Stimulated activated CD4-positive, alpha-beta T cell treated with anti-CD3 and anti-CD28 coated beads, TNF-alpha, amount 100 ng/mL, for 48 hours (primary cell): ENCODE results near the gene MGAT3.

Experiments used
- DNase-seq, 3 donors: peaks; one replicate each; pipeline ENCODE4 v3.0.0-alpha.2; 2020; ENCODE audit warnings: low read depth in 3 of 3

Gene MGAT3

GRCh38 chr22:39471381-39472141, 14.7 kb downstream of the MGAT3 start:
- no peak for DNase-seq

GRCh38 chr22:39472570-39473556, 16.1 kb downstream of the MGAT3 start:
- no peak for DNase-seq

- no peak for DNase-seq
These were observed 17.0 kb downstream of the MGAT3 start for GRCh38 chr22:39473851-39474250.

DNA sequence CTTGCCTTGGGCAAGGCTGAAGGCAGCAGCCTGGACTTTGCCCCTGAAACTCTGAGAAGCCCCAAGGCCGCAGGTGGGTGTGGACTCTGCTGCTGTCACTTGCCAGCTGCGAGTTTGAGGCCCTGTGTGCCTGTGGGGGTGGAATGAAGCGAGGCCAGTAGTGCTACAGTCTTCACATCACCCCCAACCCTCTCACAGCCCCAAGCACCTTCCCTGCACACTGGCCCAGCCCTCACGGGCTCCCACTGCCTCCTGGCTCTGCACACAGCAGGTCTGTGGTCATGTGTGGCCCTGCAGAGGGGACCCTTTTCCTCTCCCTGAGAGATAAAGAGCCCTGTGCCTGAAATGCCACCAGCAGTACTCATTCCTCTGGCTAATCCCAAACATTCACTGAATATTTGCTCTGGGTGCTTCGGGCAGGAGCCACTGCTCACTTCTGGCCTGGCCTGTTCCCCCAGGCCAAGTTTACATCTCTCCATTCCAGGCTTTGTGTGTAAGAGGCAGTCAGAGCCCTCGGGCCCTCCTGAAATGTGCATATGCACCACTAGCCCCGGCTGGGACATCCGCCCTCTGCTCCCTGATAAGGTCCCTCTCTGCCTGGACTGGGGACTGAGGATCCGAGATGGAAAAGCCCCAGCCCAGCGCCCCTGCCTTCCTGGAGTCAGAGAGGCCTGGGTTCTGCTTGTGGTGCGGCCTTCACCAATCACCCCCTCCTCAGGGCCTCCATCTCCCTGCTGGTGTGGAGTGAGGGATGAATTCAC, 17.7 kb downstream of the MGAT3 start:
- no peak for DNase-seq

DNA sequence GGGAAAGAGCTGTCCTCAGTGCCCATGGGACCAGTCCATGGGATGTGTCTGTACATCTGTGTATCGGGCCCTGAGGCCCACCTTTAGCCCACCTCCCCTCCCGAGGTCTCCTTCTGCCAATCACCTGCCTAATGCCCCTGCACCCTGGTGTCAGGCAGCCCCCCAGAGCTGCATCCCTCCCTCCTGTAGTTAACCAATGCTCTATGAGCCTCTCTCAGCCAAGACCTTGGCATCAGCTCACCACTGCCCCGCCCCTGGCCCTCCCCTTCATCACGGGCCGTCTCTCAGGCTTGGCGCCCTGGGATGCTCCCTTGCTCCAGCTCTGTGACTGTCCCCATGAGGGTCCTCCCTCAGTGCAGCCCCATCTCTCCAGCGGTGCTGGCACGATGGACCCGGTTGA, 18.5 kb downstream of the MGAT3 start:
- no peak for DNase-seq

GRCh38 chr22:39475902-39476301, 19.1 kb downstream of the MGAT3 start:
- no peak for DNase-seq

DNA sequence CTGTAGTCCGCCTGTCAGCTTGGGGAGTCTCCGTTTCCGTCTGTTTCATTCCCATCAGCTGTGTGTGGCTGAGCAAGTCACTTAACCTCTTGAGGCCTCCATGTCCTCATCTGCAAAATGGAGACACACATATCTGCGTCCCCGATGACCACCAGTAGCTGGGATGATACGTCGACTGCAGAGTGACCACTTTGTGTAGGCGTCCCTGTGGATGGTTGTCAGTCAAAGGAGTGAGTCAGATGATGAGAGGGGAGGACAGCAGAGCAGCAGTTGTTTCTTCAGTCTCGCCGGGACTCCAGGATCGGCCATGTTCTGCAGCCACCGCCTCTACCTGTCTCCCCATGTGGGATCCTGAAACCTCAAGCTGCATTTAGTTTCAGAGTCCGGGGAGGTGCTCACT, 19.9 kb downstream of the MGAT3 start:
- DNase-seq = no peak

DNA sequence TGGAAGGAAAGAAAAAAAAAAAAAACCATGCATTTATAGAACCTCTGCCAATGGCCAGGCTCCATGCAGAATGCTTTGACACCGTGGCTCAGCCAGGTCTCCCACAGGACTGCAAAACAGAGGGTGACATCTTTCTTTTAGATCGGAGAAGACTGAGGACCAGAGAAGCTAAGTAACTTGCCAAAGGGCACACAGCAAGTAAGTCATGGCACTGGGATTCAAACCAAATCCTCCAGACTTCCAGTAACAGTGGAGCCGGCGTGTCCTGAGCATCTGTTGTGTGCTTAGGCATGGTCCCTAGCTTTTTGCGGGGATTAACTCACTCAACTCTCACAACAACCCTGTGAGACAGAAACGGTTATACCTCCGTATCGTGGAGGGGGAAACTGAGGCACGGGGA, 20.7 kb downstream of the MGAT3 start:
- no peak for DNase-seq

- no peak for DNase-seq
These were observed 21.6 kb downstream of the MGAT3 start for GRCh38 chr22:39478441-39478850.

DNA sequence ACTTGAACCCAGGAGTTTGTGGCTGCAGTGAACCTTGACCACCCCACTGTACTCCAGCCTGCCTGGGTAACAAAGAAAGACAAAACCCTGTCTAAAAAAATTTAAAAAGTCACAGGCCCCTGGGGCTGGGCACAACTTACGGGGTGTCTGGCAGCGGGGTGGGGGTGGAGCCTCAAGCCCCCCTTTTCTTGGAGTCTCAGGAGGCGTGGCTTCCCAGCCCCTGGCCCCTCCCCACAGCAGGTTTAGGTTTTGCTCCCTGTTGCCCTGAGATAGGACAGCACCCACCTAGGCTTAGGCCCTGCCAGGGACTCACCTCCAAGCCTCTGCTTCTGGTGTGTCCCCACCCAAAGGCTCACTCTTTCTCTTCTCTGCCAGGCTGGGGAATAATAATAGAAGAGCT, 22.4 kb downstream of the MGAT3 start:
- DNase-seq = no peak

- DNase-seq = no peak
These were observed 23.7 kb downstream of the MGAT3 start for GRCh38 chr22:39480557-39480956.

- DNase-seq = no peak
These were observed 24.2 kb downstream of the MGAT3 start for GRCh38 chr22:39481054-39481453.

- DNase-seq = no peak
These were observed 24.8 kb downstream of the MGAT3 start for GRCh38 chr22:39481595-39481994.

DNA sequence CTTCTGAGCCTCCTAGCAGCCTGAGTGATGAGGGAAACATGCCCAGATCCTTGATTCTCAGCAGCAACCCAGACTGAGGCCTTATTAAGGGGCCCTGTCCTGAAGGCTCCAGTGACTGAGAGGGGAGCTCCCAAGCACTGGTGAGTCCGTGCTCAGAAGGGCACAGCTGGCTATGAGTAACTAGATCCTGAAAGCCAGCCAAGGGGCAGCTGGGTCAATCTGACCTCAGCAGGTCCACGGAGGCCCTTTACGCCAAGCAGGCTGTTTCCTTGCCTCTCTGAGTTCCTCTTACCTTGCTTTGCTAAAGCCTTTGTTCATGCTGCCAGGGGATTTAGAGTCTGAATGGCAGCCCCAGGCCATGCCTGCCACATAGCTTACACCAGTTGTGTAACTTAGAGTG, 26.0 kb downstream of the MGAT3 start:
- no peak for DNase-seq

GRCh38 chr22:39486951-39487825, 30.4 kb downstream of the MGAT3 start:
- no peak for DNase-seq

DNA sequence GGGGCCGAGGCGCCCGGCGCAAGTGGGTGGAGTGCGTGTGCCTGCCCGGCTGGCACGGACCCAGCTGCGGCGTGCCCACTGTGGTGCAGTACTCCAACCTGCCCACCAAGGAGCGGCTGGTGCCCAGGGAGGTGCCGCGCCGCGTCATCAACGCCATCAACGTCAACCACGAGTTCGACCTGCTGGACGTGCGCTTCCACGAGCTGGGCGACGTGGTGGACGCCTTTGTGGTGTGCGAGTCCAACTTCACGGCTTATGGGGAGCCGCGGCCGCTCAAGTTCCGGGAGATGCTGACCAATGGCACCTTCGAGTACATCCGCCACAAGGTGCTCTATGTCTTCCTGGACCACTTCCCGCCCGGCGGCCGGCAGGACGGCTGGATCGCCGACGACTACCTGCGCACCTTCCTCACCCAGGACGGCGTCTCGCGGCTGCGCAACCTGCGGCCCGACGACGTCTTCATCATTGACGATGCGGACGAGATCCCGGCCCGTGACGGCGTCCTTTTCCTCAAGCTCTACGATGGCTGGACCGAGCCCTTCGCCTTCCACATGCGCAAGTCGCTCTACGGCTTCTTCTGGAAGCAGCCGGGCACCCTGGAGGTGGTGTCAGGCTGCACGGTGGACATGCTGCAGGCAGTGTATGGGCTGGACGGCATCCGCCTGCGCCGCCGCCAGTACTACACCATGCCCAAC, 31.2 kb downstream of the MGAT3 start:
- DNase-seq = no peak

DNA sequence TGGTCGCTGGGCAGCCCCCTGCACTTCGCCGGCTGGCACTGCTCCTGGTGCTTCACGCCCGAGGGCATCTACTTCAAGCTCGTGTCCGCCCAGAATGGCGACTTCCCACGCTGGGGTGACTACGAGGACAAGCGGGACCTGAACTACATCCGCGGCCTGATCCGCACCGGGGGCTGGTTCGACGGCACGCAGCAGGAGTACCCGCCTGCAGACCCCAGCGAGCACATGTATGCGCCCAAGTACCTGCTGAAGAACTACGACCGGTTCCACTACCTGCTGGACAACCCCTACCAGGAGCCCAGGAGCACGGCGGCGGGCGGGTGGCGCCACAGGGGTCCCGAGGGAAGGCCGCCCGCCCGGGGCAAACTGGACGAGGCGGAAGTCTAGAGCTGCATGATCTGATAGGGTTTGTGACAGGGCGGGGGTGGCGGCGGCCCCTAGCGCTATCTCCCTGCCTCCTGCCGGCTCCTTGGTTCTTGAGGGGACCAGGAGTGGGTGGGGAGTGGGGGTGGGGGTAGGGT, 31.8 kb downstream of the MGAT3 start:
- no peak for DNase-seq

DNA sequence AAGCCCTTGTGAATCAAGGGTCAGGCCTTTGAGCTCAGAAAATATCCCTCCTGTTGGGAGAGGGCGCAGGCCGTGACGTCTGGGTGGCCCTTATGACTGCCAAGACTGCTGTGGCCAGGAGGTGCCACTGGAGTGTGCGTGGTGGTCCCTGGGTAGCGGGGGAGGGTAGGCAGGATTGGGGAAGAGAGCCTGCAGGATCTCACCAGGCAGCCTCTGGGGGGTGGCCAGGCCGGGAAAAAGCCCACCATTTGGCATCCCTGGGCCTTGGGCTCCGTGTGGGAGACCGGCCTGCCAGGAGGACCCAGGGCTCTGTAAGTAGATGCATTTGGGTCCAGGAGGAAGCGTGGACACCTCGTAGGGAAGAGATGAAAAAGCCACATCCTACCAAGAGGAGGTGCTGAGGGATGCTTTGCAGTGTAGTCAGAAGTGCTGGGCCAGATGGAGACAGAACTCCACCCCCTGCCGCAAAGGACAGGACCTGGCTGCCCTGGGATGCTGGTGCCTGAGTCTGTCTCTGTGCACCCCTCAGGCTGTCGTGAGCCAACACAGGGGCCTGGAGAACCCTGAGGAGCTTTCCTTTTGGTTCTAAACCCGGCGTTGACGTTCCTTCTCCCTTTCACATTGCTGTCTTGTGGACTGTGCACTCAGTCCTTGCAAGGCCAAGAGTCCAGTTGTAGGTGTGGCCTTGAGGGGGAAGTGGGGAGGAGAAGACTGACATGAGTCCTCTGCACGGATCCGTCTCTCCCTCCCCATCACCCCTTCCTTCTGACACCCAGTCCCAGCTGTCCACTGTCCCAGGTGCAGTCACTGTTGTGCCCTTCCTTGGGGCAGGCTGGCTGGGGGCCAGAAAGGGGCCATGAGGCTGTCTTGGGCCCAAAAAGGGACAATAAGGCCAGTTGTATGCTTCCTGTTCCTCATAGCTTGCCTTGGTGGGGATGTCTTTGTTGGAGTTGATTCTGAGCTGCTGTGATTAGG, 32.6 kb downstream of the MGAT3 start:
- DNase-seq = no peak
